IMR-90 (cell line): Measurements from ENCODE around the gene LUC7L. TPM values are rescaled to one million over a fixed set of nuclear protein-coding genes. Genes with fewer than 3 reads are reported as not detected.

ENCODE experiments used
- ATAC-seq: fragments of 200-7000 bp; cut with Tn5 transposase; 2 replicates; pipeline ENCODE4 v1.9.1; 2020; ENCODE audit warnings: low read depth, mild to moderate bottlenecking, moderate library complexity
- BruUV-seq: library from RNA; stranded (reverse); fragments of 400-500 nt; replicated peaks from 2 replicates; lab custom pipeline; 2021; lab: Mats Ljungman, UMichigan
- CTCF ChIA-PET: fragments of 300-600 bp; formaldehyde crosslinking; extraction: SDS; loops from one replicate; lab custom pipeline; 2021; ENCODE audit warnings: antibody characterized with exemption; lab: Yijun Ruan, JAX
- POLR2A ChIA-PET: fragments of 300-600 bp; sonication (Branson Sonifier 250); formaldehyde crosslinking; loops from one replicate; lab custom pipeline; 2022; ENCODE audit warnings: antibody characterized with exemption; ENCODE audit not compliant: unreplicated experiment; lab: Charles Lee
- DNase-seq: peaks from one replicate; pipeline ENCODE4 v3.0.0; 2013
- H2AFZ ChIP-seq: replicated peaks from 2 replicates; pipeline ENCODE3; 2013; ENCODE audit warnings: low read length, mild to moderate bottlenecking; ENCODE audit not compliant: poor library complexity
- H2AK5ac ChIP-seq: 2 replicates; pipeline ENCODE4 v1.6.1; 2013; ENCODE audit warnings: low read depth, low read length, inconsistent platforms
- H2AK9ac ChIP-seq: replicated peaks from 2 replicates; pipeline ENCODE3; 2013; ENCODE audit warnings: mild to moderate bottlenecking, low read depth, low read length, moderate library complexity; ENCODE audit not compliant: poor library complexity
- H2BK120ac ChIP-seq: 2 replicates; pipeline ENCODE4 v1.6.1; 2013; ENCODE audit warnings: low read depth, low read length, inconsistent platforms
- H2BK15ac ChIP-seq: 3 replicates; pipeline ENCODE4 v1.6.1; 2013; ENCODE audit warnings: low read depth, low read length, inconsistent platforms
- H2BK20ac ChIP-seq: 2 replicates; pipeline ENCODE4 v1.6.1; 2013; ENCODE audit warnings: low read depth, mild to moderate bottlenecking, inconsistent platforms, low read length, moderate library complexity
- H2BK5ac ChIP-seq: 2 replicates; pipeline ENCODE4 v1.6.1; 2013; ENCODE audit warnings: mild to moderate bottlenecking, low read depth, low read length, inconsistent platforms; ENCODE audit not compliant: poor library complexity, severe bottlenecking
- H3K14ac ChIP-seq: replicated peaks from 2 replicates; pipeline ENCODE4 v1.6.1; 2013; ENCODE audit warnings: low read depth, low read length, inconsistent platforms
- H3K18ac ChIP-seq: 2 replicates; pipeline ENCODE4 v1.6.1; 2013; ENCODE audit warnings: low read depth, low read length, control low read depth
- H3K23ac ChIP-seq: 2 replicates; pipeline ENCODE4 v1.6.1; 2013; ENCODE audit warnings: low read depth, low read length, inconsistent platforms
- H3K27ac ChIP-seq: 2 replicates; pipeline ENCODE4 v1.5.1; 2013; ENCODE audit warnings: mild to moderate bottlenecking, control low read depth, low read length; ENCODE audit not compliant: insufficient read depth
- H3K27me3 ChIP-seq: 2 replicates; pipeline ENCODE4 v1.6.1; 2013; ENCODE audit warnings: low read length; ENCODE audit not compliant: control insufficient read depth, insufficient read depth
- H3K36me3 ChIP-seq: 2 replicates; pipeline ENCODE4 v1.6.1; 2013; ENCODE audit warnings: low read length, mixed read lengths; ENCODE audit not compliant: control insufficient read depth, insufficient read depth
- H3K4ac ChIP-seq: 2 replicates; pipeline ENCODE4 v1.6.1; 2013; ENCODE audit warnings: low read depth, low read length, inconsistent platforms
- H3K4me1 ChIP-seq: 2 replicates; pipeline ENCODE4 v1.6.1; 2013; ENCODE audit warnings: low read length, mixed read lengths; ENCODE audit not compliant: control insufficient read depth, insufficient read depth
- H3K4me2 ChIP-seq: 2 replicates; pipeline ENCODE4 v1.6.1; 2013; ENCODE audit warnings: low read depth, mild to moderate bottlenecking, control low read depth, low read length, moderate library complexity
- H3K4me3 ChIP-seq: 2 replicates; pipeline ENCODE4 v1.5.1; 2013; ENCODE audit warnings: low read depth, mild to moderate bottlenecking, control low read depth, low read length, moderate library complexity; ENCODE audit not compliant: insufficient read depth
- H3K56ac ChIP-seq: 2 replicates; pipeline ENCODE4 v1.6.1; 2013; ENCODE audit warnings: low read length, inconsistent platforms; ENCODE audit not compliant: insufficient read depth; ENCODE audit errors: extremely low read depth
- H3K79me1 ChIP-seq, 2 experiments: 2 replicates each; pipeline ENCODE4 v1.6.1; 2013; ENCODE audit warnings: low read length in 2 of 2, inconsistent platforms in 1 of 2, low read depth in 1 of 2
- H3K9ac ChIP-seq: 2 replicates; pipeline ENCODE4 v1.6.1; 2013; ENCODE audit warnings: low read depth, low read length, control low read depth
- H3K9me1 ChIP-seq: 2 replicates; pipeline ENCODE4 v1.6.1; 2013; ENCODE audit warnings: low read length, inconsistent platforms; ENCODE audit not compliant: insufficient read depth
- H3K9me3 ChIP-seq: 2 replicates; pipeline ENCODE4 v1.6.1; 2013; ENCODE audit warnings: low read length; ENCODE audit not compliant: control insufficient read depth, insufficient read depth
- H4K20me1 ChIP-seq: 2 replicates; pipeline ENCODE4 v1.6.1; 2013; ENCODE audit warnings: low read length, inconsistent platforms; ENCODE audit not compliant: insufficient read depth
- H4K5ac ChIP-seq: 2 replicates; pipeline ENCODE4 v1.6.1; 2013; ENCODE audit warnings: mild to moderate bottlenecking, low read depth, low read length, control low read depth
- H4K8ac ChIP-seq, 2 experiments: 2 replicates each; pipeline ENCODE4 v1.6.1; 2013; ENCODE audit warnings: low read depth in 2 of 2, low read length in 2 of 2, control low read depth in 1 of 2, inconsistent platforms in 1 of 2
- H4K91ac ChIP-seq: 2 replicates; pipeline ENCODE4 v1.6.1; 2013; ENCODE audit warnings: low read depth, low read length, inconsistent platforms; ENCODE audit not compliant: insufficient read depth
- BHLHE40 ChIP-seq: fragments of 150-350 bp; IDR thresholded peaks from 2 replicates; pipeline ENCODE4 v1.6.1; 2016; ENCODE audit warnings: mild to moderate bottlenecking, low read depth, low read length
- CEBPB ChIP-seq: IDR thresholded peaks from 2 replicates; pipeline ENCODE4 v1.6.1; 2012; ENCODE audit warnings: low read depth, low read length, improper control_type of control experiment
- CHD1 ChIP-seq: IDR thresholded peaks from 2 replicates; pipeline ENCODE4 v1.6.1; 2012; ENCODE audit warnings: low read depth, low read length, improper control_type of control experiment
- CTCF ChIP-seq: conservative IDR thresholded peaks from 2 replicates; pipeline ENCODE4 v1.5.1; 2012; ENCODE audit warnings: mild to moderate bottlenecking, low read depth, low read length, improper control_type of control experiment
- FOS ChIP-seq: fragments of 150-350 bp; IDR thresholded peaks from 2 replicates; pipeline ENCODE4 v1.6.1; 2016; ENCODE audit warnings: low read depth, low read length
- MAFK ChIP-seq: IDR thresholded peaks from 2 replicates; pipeline ENCODE4 v1.6.1; 2012; ENCODE audit warnings: low read depth, low read length, improper control_type of control experiment
- MAZ ChIP-seq: IDR thresholded peaks from 2 replicates; pipeline ENCODE4 v1.6.1; 2012; ENCODE audit warnings: low read depth, mild to moderate bottlenecking, low read length, improper control_type of control experiment, moderate library complexity, borderline replicate concordance
- MXI1 ChIP-seq: IDR thresholded peaks from 2 replicates; pipeline ENCODE4 v1.6.1; 2012; ENCODE audit warnings: low read depth, mild to moderate bottlenecking, low read length, moderate library complexity, borderline replicate concordance
- NFE2L2 ChIP-seq: fragments of 150-350 bp; IDR thresholded peaks from 2 replicates; pipeline ENCODE4 v1.6.1; 2016; ENCODE audit warnings: low read depth, mild to moderate bottlenecking, low read length
- POLR2A ChIP-seq: IDR thresholded peaks from 2 replicates; pipeline ENCODE4 v1.6.1; 2012; ENCODE audit warnings: mild to moderate bottlenecking, low read depth, low read length
- RAD21 ChIP-seq: IDR thresholded peaks from 2 replicates; pipeline ENCODE4 v1.6.1; 2012; ENCODE audit warnings: low read length, improper control_type of control experiment
- SMC3 ChIP-seq: fragments of 150-350 bp; IDR thresholded peaks from 2 replicates; pipeline ENCODE4 v1.6.1; 2016; ENCODE audit warnings: low read depth, mild to moderate bottlenecking, antibody characterized with exemption, low read length, moderate library complexity
- USF2 ChIP-seq: fragments of 150-350 bp; IDR thresholded peaks from 2 replicates; pipeline ENCODE4 v1.6.1; 2017; ENCODE audit warnings: mild to moderate bottlenecking, antibody characterized with exemption, low read length, low read depth
- WGBS, 2 experiments: methylation state at CpG; one replicate each; pipeline versions ENCODE4 v1.1.5 to v1.1.7; 2013; ENCODE audit warnings: missing lambda C conversion rate in 2 of 2; ENCODE audit not compliant: insufficient read length in 1 of 2; ENCODE audit errors: extremely low coverage in 2 of 2; 5-methylcytosine and 5-hydroxymethylcytosine counted together
- dilution Hi-C: fragments of 300-500 bp; cut with HindIII; formaldehyde crosslinking; loops from one replicate; pipeline ENCODE4 v1.14.3; 2018; ENCODE audit warnings: low sequenced_read_pairs; ENCODE audit not compliant: unreplicated experiment
- in situ Hi-C: fragments of 300-500 bp; cut with MboI; formaldehyde crosslinking; loops from 3 replicates; pipeline ENCODE4 v1.14.3; 2019; ENCODE audit warnings: low sequenced_read_pairs, inconsistent platforms, mixed read lengths
- intact Hi-C: fragments of 100-400 bp; cut with micrococcal nuclease; formaldehyde crosslinking; loops from 2 replicates; pipeline ENCODE4 v1.10.0; 2022
- polyA plus RNA-seq, 3 experiments: library from polyadenylated mRNA; depleted of rRNA; stranded (reverse); fragments of >200 nt; gene quantifications; 2 replicates each; pipeline ENCODE4 v1.2.3, GENCODE V29; 2012; ENCODE audit warnings: low replicate concordance in 1 of 3
- total RNA-seq: library from RNA; depleted of rRNA; stranded (reverse); fragments of >200 nt; gene quantifications from 2 replicates; pipeline ENCODE4 v1.2.3, GENCODE V29; 2012
- TF ChIP-seq, protein P1 (sequence below): fragments of 150-350 bp; IDR thresholded peaks from 2 replicates; pipeline ENCODE4 v1.6.1; 2016; ENCODE audit warnings: low read depth, mild to moderate bottlenecking, low read length, moderate library complexity, borderline replicate concordance

LUC7L gene
- total and polyA plus RNA-seq, 2 of the 4 experiments (the other 2 are of a cell fraction) = 21.5 to 55.6 TPM

DNA sequence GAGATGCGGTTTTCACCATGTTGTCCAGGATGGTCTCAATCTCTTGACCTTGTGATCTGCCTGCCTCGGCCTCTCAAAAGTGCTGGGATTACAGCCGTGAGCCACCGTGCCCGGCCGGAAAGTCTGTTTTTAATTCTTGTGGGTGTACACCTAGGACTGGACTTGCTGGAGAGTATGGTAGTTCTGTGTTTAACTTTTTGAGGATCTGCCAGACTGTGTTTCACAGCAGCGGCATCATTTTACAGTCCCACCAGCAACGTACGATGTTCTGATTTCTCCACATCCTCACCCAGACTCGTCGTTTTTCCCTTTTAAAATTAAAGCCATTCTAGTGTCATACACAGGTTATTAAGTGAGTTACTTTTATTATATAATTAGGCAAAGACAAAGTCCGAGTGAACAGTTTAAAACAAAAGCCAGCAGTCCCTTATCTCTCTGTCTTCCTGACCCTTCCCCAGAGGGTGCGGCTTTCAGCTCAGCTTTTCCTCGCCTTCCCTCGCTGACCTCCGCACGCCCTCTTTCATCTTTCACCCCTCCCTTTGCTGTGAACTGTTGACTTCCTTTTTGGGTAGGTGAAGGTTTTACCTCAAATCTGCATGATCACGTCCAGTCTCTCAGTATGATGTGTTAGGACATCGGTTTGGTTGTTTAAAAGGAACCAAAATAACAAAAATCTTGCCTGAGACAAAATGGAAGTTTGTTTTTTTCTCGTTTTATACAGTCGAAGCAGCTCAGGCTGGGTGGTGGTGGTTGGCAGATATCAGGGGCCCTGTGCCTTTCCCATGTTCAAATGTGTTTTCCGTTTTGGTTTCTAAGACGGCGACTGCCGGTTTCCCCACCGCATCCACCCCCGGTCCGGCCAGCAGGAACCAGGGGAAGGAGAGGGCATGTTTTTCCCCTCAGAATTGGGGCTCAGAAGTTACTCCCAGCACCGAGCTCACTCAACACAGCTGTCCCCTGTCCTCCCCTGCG, 23.4 kb upstream of the LUC7L start:
- no peak overlapping the region for H3K56ac ChIP-seq
- H3K9me1 ChIP-seq = 0 out of 2 replicates have a peak, but pooled peaks cover 6% of the 10 kb centered on the region
- no peak overlapping the region for H2BK5ac ChIP-seq
- H3K27me3 ChIP-seq = no peaks in the 10 kb centered on the region
- no peak overlapping the region for H2BK20ac ChIP-seq
- peaks cover 27% of the 10 kb centered on the region for H3K36me3 ChIP-seq
- CTCF ChIA-PET = interaction anchor here (0.6 kb wide), 1 partner anchor 40 kb away, joined by 6 read pairs; no protein-coding TSS in a partner anchor
- no peaks in the 10 kb centered on the region for H3K9me3 ChIP-seq
- 55% methylated on average over 4 of the region's 30 CpGs; no CpG with 5 or more reads in 1 of the 2 experiments for WGBS, 2 experiments
- no peak overlapping the region for H3K4me3 ChIP-seq
- H4K91ac ChIP-seq = no peak overlapping the region
- no peak overlapping the region for H2AK5ac ChIP-seq
- H3K4ac ChIP-seq = no peak overlapping the region
- DNase-seq = no peak
- no peak for ATAC-seq
- H3K4me1 ChIP-seq = no peaks in the 10 kb centered on the region
- intact Hi-C loops (no loop called here), dilution Hi-C loops (no loop called here), in situ Hi-C loops (no loop called here)
- no peak overlapping the region for H3K18ac ChIP-seq
- H3K9ac ChIP-seq = no peak overlapping the region
- H4K20me1 ChIP-seq = peaks cover 6% of the 10 kb centered on the region; the same call in 1 of the 2 replicates
- H3K23ac ChIP-seq = no peak overlapping the region
- H2AK9ac ChIP-seq = no peak overlapping the region
- no peak overlapping the region for H4K8ac ChIP-seq
- H3K79me1 ChIP-seq = no peaks in the 10 kb centered on the region
- no peak overlapping the region for H2AFZ ChIP-seq
- no peak overlapping the region for H3K4me2 ChIP-seq
- H3K27ac ChIP-seq = no peak overlapping the region
- no peak overlapping the region for H2BK120ac ChIP-seq
- no TSS peak for BruUV-seq
- POLR2A ChIA-PET = no interaction called here
- no peak overlapping the region for H2BK15ac ChIP-seq
- H3K14ac ChIP-seq = no peak overlapping the region; the same call in 1 of the 2 replicates
- no peak overlapping the region for H4K5ac ChIP-seq
- TF ChIP-seq, protein P1, sequence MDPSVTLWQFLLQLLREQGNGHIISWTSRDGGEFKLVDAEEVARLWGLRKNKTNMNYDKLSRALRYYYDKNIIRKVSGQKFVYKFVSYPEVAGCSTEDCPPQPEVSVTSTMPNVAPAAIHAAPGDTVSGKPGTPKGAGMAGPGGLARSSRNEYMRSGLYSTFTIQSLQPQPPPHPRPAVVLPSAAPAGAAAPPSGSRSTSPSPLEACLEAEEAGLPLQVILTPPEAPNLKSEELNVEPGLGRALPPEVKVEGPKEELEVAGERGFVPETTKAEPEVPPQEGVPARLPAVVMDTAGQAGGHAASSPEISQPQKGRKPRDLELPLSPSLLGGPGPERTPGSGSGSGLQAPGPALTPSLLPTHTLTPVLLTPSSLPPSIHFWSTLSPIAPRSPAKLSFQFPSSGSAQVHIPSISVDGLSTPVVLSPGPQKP = no peak
- TF ChIP-seq MAZ (no peak), CTCF (no peak), NFE2L2 (no peak), USF2 (no peak), CEBPB (no peak), BHLHE40 (no peak), MXI1 (no peak), POLR2A (no peak), CHD1 (no peak), SMC3 (no peak), RAD21 (no peak), MAFK (no peak), FOS (no peak)
